ENCODE data around the gene ADGRV1. TPM values are rescaled to one million over a fixed set of nuclear protein-coding genes. Genes with fewer than 3 reads are reported as not detected.
"Not testable (repeated sequence)": the region's sequence is repeated elsewhere in the genome, so short reads cannot be mapped to it uniquely, and the experiment has no call there.

The ADGRV1 gene
- total RNA-seq, 2 donors from 2014 or later, result 16.4 to 20.9 TPM

GRCh38 chr5:90917928-90918668 is 359.5 kb downstream of the ADGRV1 start:
- DNase-seq (ENCODE audit: low spot score), result no peak
- Histone ChIP-seq H3K9me3 (no peaks in the 10 kb centered on the region), H3K4me1 (replicated peaks) (no peaks in the 10 kb centered on the region), H3K27ac (no peak overlapping the region), H3K4me3 (no peak overlapping the region), H3K27me3 (replicated peaks; ENCODE audit: insufficient read depth) (no peaks in the 10 kb centered on the region), H3K36me3 (no peaks in the 10 kb centered on the region)
- TF ChIP-seq POLR2A (IDR thresholded peaks at IDR 0.05) (no peak), CTCF (IDR thresholded peaks at IDR 0.05) (no peak), POLR2AphosphoS5 (IDR thresholded peaks at IDR 0.05) (no peak)
- 72% methylated on average over 6 of the region's 6 CpGs for WGBS
- intact Hi-C loops (cut with DNase I), result no loop called here

GRCh38 chr5:90921418-90921973 is 362.9 kb downstream of the ADGRV1 start:
- Histone ChIP-seq H3K9me3 (no peaks in the 10 kb centered on the region), H3K4me3 (no peak overlapping the region), H3K27ac (no peak overlapping the region), H3K27me3 (replicated peaks; ENCODE audit: insufficient read depth) (no peaks in the 10 kb centered on the region), H3K4me1 (replicated peaks) (no peaks in the 10 kb centered on the region), H3K36me3 (no peaks in the 10 kb centered on the region)
- WGBS, result 95% methylated on average over 2 of the region's 2 CpGs
- intact Hi-C loops (cut with DNase I), result no loop called here
- no peak for DNase-seq (ENCODE audit: low spot score)
- TF ChIP-seq POLR2A (IDR thresholded peaks at IDR 0.05) (no peak), CTCF (IDR thresholded peaks at IDR 0.05) (no peak), POLR2AphosphoS5 (IDR thresholded peaks at IDR 0.05) (no peak)

GRCh38 chr5:90924222-90924621 is 365.6 kb downstream of the ADGRV1 start:
- H3K27me3 ChIP-seq (replicated peaks; ENCODE audit: insufficient read depth); H3K9me3 ChIP-seq; H3K4me1 ChIP-seq (replicated peaks); H3K36me3 ChIP-seq; intact Hi-C loops (cut with DNase I); H3K27ac ChIP-seq; H3K4me3 ChIP-seq; DNase-seq (ENCODE audit: low spot score): not testable (repeated sequence)
- WGBS, result 84% methylated on average over 2 of the region's 2 CpGs

GRCh38 chr5:90929013-90929839 is 370.6 kb downstream of the ADGRV1 start:
- H3K36me3 ChIP-seq; H3K9me3 ChIP-seq; H3K4me3 ChIP-seq; DNase-seq (ENCODE audit: low spot score); H3K4me1 ChIP-seq (replicated peaks); intact Hi-C loops (cut with DNase I); H3K27me3 ChIP-seq (replicated peaks; ENCODE audit: insufficient read depth); H3K27ac ChIP-seq: not testable (repeated sequence)
- WGBS, result 82% methylated on average over 23 of the region's 29 CpGs

- Histone ChIP-seq H3K4me1 (replicated peaks) (no peaks in the 10 kb centered on the region), H3K36me3 (no peaks in the 10 kb centered on the region), H3K27me3 (replicated peaks; ENCODE audit: insufficient read depth) (no peaks in the 10 kb centered on the region), H3K4me3 (no peak overlapping the region), H3K27ac (no peak overlapping the region), H3K9me3 (no peaks in the 10 kb centered on the region)
- WGBS, result 46% methylated on average over 5 of the region's 5 CpGs
- intact Hi-C loops (cut with DNase I), result loop anchor here (5.0 kb wide), 2 partner anchors 58 to 172 kb away; no protein-coding TSS in a partner anchor
- DNase-seq (ENCODE audit: low spot score), result no peak
- TF ChIP-seq POLR2AphosphoS5 (IDR thresholded peaks at IDR 0.05) (no peak), CTCF (IDR thresholded peaks at IDR 0.05) (no peak), POLR2A (IDR thresholded peaks at IDR 0.05) (no peak)
Measured at GRCh38 chr5:90930062-90930461, 371.5 kb downstream of the ADGRV1 start.

Measured in prostate gland (tissue), 2 donors.